Stimulated activated naive CD8-positive, alpha-beta T cell treated with anti-CD3 and anti-CD28 coated beads, Interleukin-15, amount 100 ng/mL, for 72 hours (primary cell): ENCODE measurements around the gene BARHL2.

Experiments used
- ATAC-seq: fragments of 150-1000 bp; cut with Tn5 transposase; 2 replicates; pipeline ENCODE4 v1.10.0; 2021; ENCODE audit warnings: mild to moderate bottlenecking, moderate library complexity
- DNase-seq, 2 donors: peaks; one replicate each; pipeline ENCODE4 v3.0.0; 2021 to 2022
- H3K27ac Mint-ChIP-seq, 2 donors: one replicate each; pipeline ENCODE4 v1.8.0; 2022; ENCODE audit warnings: mild to moderate bottlenecking in 2 of 2, mixed read lengths in 2 of 2, moderate library complexity in 2 of 2
- H3K27me3 Mint-ChIP-seq: one replicate; pipeline ENCODE4 v1.8.0; 2022; ENCODE audit warnings: mixed read lengths
- H3K4me1 Mint-ChIP-seq: one replicate; pipeline ENCODE4 v1.8.0; 2022; ENCODE audit warnings: mild to moderate bottlenecking, mixed read lengths
- H3K4me3 Mint-ChIP-seq, 2 donors: one replicate each; pipeline ENCODE4 v1.8.0; 2022; ENCODE audit warnings: mild to moderate bottlenecking in 2 of 2, mixed read lengths in 2 of 2, moderate library complexity in 1 of 2
- H3K9me3 Mint-ChIP-seq, 2 donors: one replicate each; pipeline ENCODE4 v1.8.0; 2022; ENCODE audit warnings: mixed read lengths in 2 of 2

The BARHL2 gene

DNA sequence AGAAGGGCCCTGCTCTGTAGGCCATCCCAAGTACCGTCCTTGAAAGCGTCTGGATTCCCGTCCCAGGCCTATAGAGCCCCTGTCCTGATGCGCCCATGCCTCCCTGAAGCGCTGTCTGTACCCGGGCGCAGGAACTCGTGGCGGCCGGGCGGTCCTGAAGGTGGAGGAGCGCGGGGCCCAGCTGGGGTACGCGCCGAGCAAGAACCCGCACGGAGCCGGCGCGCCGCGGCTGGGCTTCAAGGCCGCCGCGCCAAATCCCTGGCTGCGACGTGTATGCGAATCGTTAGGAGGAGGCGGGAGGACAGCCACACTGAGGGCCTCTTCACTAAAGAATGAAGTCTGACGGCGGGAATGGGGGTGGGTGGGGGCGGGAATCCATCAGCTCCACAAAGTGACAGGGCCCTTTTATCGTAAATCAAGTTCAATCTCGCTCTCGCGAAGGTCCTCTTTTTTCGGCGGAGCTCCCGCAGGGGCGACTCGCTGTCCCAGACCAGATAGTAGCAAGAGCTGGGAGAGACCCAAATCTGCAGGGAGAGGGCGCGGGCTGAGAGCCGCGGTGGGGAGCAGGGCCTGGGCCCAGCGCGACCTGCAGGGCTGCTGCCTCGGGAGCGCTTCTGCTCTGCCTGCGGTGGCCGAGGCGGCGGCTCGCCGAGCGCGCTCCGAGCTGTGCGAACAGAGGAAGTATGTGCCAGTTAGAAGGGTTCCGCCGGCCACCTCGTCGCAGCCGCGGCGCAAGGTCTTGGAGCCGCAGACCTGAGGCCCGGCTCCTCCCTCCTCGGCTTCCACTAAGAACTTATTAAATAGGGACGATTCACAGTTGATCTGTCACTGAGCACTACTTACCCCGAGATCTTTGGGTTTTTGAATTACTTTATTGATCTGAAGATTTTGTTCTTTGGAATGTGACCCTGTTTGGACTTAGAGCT lies 10.4 kb downstream of the BARHL2 start:
- DNase-seq: no peak
- H3K4me1 Mint-ChIP-seq: peaks cover 25% of the 10 kb centered on the region
- peaks cover 95% of the 10 kb centered on the region for H3K27me3 Mint-ChIP-seq
- peak; percentile 76 for ATAC-seq
- no peaks in the 10 kb centered on the region for H3K9me3 Mint-ChIP-seq
- H3K27ac Mint-ChIP-seq: no peak overlapping the region
- peak overlapping the region; percentile 64 to 77 for H3K4me3 Mint-ChIP-seq

GRCh38 chr1:90705956-90706355 lies 11.1 kb downstream of the BARHL2 start:
- no peak overlapping the region for H3K27ac Mint-ChIP-seq
- peaks cover 25% of the 10 kb centered on the region for H3K4me1 Mint-ChIP-seq
- DNase-seq: no peak
- ATAC-seq: no peak
- no peaks in the 10 kb centered on the region for H3K9me3 Mint-ChIP-seq
- peaks cover 94% of the 10 kb centered on the region for H3K27me3 Mint-ChIP-seq
- H3K4me3 Mint-ChIP-seq: peak overlapping the region; percentile 64 to 77

GRCh38 chr1:90704817-90705216 lies 12.3 kb downstream of the BARHL2 start:
- H3K4me3 Mint-ChIP-seq: no peak overlapping the region
- H3K9me3 Mint-ChIP-seq: no peaks in the 10 kb centered on the region
- DNase-seq (no peak), ATAC-seq (no peak)
- no peak overlapping the region for H3K27ac Mint-ChIP-seq
- peaks cover 20% of the 10 kb centered on the region for H3K4me1 Mint-ChIP-seq
- H3K27me3 Mint-ChIP-seq: peaks cover 82% of the 10 kb centered on the region

DNA sequence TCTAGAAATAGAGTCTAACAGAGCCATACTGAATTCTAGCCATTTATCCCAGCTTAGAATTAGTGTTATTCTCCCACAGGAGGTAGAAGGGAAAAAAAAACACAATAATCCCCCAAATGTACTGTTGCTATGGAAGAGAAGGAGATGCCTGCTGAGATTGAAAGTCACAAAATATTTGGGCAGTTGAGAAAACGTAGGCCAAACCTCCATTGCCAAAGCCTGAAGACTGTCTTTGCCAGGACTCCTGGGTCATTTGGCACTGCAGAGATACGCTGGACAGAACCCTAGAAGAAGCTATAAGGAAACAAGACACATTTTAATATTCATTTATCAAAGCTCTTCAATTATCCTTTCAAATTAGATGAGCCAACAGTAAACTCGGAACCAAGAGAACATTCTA lies 22.3 kb downstream of the BARHL2 start:
- ATAC-seq (no peak), DNase-seq (no peak)
- Mint-ChIP-seq H3K9me3 (no peaks in the 10 kb centered on the region), H3K4me3 (no peak overlapping the region), H3K27me3 (peaks cover 30% of the 10 kb centered on the region), H3K4me1 (no peaks in the 10 kb centered on the region), H3K27ac (no peak overlapping the region)

DNA sequence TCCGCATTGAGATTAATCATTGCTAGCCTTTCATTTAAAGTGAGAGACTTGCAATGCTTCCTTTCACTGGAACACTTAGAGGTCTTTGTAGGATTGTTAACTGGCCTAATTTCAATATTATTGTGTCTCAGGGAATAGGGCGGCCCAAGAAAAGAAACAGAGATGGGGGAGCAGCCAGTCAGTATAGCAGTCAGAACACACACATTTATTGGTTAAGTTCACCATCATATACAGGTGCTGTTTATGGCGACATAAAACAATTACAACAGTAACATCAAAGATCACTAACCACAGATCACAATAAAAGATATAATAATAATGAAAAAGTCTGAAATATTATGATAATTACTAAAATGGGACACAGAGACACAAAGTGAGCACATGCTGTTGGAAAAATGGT lies 29.4 kb downstream of the BARHL2 start:
- ATAC-seq (no peak), DNase-seq (no peak)
- Mint-ChIP-seq H3K27me3 (peaks cover 32% of the 10 kb centered on the region), H3K4me1 (no peaks in the 10 kb centered on the region), H3K4me3 (no peak overlapping the region), H3K9me3 (no peaks in the 10 kb centered on the region), H3K27ac (no peak overlapping the region)

GRCh38 chr1:90675161-90675847 lies 41.8 kb downstream of the BARHL2 start:
- Mint-ChIP-seq H3K27me3 (peaks cover 17% of the 10 kb centered on the region), H3K4me3 (no peak overlapping the region), H3K4me1 (no peaks in the 10 kb centered on the region), H3K9me3 (peaks cover 13 to 27% of the 10 kb centered on the region in 2 donors), H3K27ac (no peak overlapping the region)
- ATAC-seq (no peak), DNase-seq (no peak)

- no peak overlapping the region for H3K4me3 Mint-ChIP-seq
- no peaks in the 10 kb centered on the region for H3K4me1 Mint-ChIP-seq
- H3K9me3 Mint-ChIP-seq: peaks cover 13 to 27% of the 10 kb centered on the region in 2 donors
- DNase-seq: no peak
- H3K27ac Mint-ChIP-seq: no peak overlapping the region
- ATAC-seq: no peak
- H3K27me3 Mint-ChIP-seq: peaks cover 9% of the 10 kb centered on the region
Measured at GRCh38 chr1:90671741-90672140, 45.4 kb downstream of the BARHL2 start.

GRCh38 chr1:90671251-90671650 lies 45.9 kb downstream of the BARHL2 start:
- no peak overlapping the region for H3K27ac Mint-ChIP-seq
- peaks cover 9% of the 10 kb centered on the region for H3K27me3 Mint-ChIP-seq
- H3K4me3 Mint-ChIP-seq: no peak overlapping the region
- no peaks in the 10 kb centered on the region for H3K4me1 Mint-ChIP-seq
- H3K9me3 Mint-ChIP-seq: peaks cover 13 to 27% of the 10 kb centered on the region in 2 donors
- ATAC-seq (no peak), DNase-seq (no peak)
